K562 (cell line): ENCODE results near the gene TRUB2. TPM values are rescaled to one million over a fixed set of nuclear protein-coding genes. Genes with fewer than 3 reads are reported as not detected.

ENCODE experiments used
- ATAC-seq: fragments of 200-7000 bp; cut with Tn5 transposase; 3 replicates; pipeline ENCODE4 v1.9.1; 2020; ENCODE audit warnings: moderate library complexity
- BruUV-seq: library from RNA; stranded (reverse); fragments of 400-500 nt; replicated peaks from 2 replicates; lab custom pipeline; 2021; lab: Mats Ljungman, UMichigan
- CTCF ChIA-PET: fragments of 300-600 bp; formaldehyde crosslinking; extraction: SDS; loops from one replicate; lab custom pipeline; 2021; ENCODE audit warnings: low intra/inter-chr PET ratio; lab: Yijun Ruan, JAX
- POLR2A ChIA-PET: fragments of 300-600, 350-650 bp; sonication (Branson Sonifier 250); formaldehyde crosslinking; extraction: SDS; loops from one replicate; lab custom pipeline; 2021; ENCODE audit warnings: antibody characterized with exemption, inconsistent platforms; lab: Yijun Ruan, JAX
- DNase-seq, 4 experiments: peaks; one replicate each; pipeline versions ENCODE4 v3.0.0 to v3.0.0-alpha.2; 2011 to 2018; ENCODE audit warnings: low spot score in 3 of 4, mixed read lengths in 3 of 4; ENCODE audit errors: extremely low read depth in 1 of 4
- FAIRE-seq: peaks from 2 replicates; lab custom pipeline; 2011; peaks lifted over from hg19 to GRCh38; lab: Jason Lieb, UNC
- H2AFZ ChIP-seq: 2 replicates; pipeline ENCODE4 v1.6.0; 2011; ENCODE audit warnings: low read depth, low read length, control low read depth, inconsistent platforms
- H3K27ac ChIP-seq: fragments of 200-600 bp; 3 replicates; pipeline ENCODE4 v1.8.0; 2011; ENCODE audit warnings: low read depth, mild to moderate bottlenecking, control low read depth, inconsistent platforms, low read length, moderate library complexity, mixed read lengths; ENCODE audit errors: extremely low read depth
- H3K27me3 ChIP-seq, 2 experiments: fragments of 300-600 bp in 1 of 2; 2 replicates in 1 of 2; 3 replicates in 1 of 2; pipeline versions ENCODE4 v1.6.0 to v1.8.0; 2011; ENCODE audit warnings: inconsistent platforms in 2 of 2, low read length in 2 of 2, mild to moderate bottlenecking in 1 of 2, mixed read lengths in 1 of 2, moderate library complexity in 1 of 2; ENCODE audit not compliant: control insufficient read depth in 2 of 2, insufficient read depth in 2 of 2
- H3K36me3 ChIP-seq: fragments of 300-600 bp; 3 replicates; pipeline ENCODE4 v1.8.0; 2011; ENCODE audit warnings: mild to moderate bottlenecking, low read length, inconsistent platforms; ENCODE audit not compliant: control insufficient read depth, insufficient read depth
- H3K4me1 ChIP-seq, 2 experiments: fragments of 200-600 bp in 1 of 2; replicated peaks in 1 of 2; 2 replicates in 1 of 2; 3 replicates in 1 of 2; pipeline versions ENCODE4 v1.5.1 to v1.8.0; 2011; ENCODE audit warnings: inconsistent platforms in 2 of 2, low read length in 2 of 2, mild to moderate bottlenecking in 1 of 2, mixed read lengths in 1 of 2, moderate library complexity in 1 of 2; ENCODE audit not compliant: control insufficient read depth in 2 of 2, insufficient read depth in 2 of 2
- H3K4me2 ChIP-seq: 2 replicates; pipeline ENCODE4 v1.6.1; 2011; ENCODE audit warnings: low read length, control low read depth, inconsistent platforms, mixed read lengths; ENCODE audit not compliant: insufficient read depth
- H3K4me3 ChIP-seq: fragments of 200-600 bp; sonication (generic), shearing (Covaris generic); 2 replicates; pipeline ENCODE4 v1.5.1; 2016; ENCODE audit warnings: control low read depth, inconsistent platforms
- H3K79me2 ChIP-seq: fragments of 200-600 bp; 3 replicates; pipeline ENCODE4 v1.8.0; 2011; ENCODE audit warnings: low read length, inconsistent platforms; ENCODE audit not compliant: control insufficient read depth, insufficient read depth
- H3K9ac ChIP-seq, 2 experiments: 2 replicates each; pipeline versions ENCODE4 v1.6.0 to v1.6.1; 2011; ENCODE audit warnings: low read depth in 2 of 2, low read length in 2 of 2, control low read depth in 1 of 2, inconsistent platforms in 1 of 2, mild to moderate bottlenecking in 1 of 2, mixed read lengths in 1 of 2; ENCODE audit not compliant: insufficient read depth in 1 of 2
- H3K9me1 ChIP-seq: one replicate; pipeline ENCODE4 v1.6.0; 2011; ENCODE audit warnings: inconsistent platforms, mild to moderate bottlenecking, low read length, moderate library complexity; ENCODE audit not compliant: control insufficient read depth, insufficient read depth
- H3K9me3 ChIP-seq: replicated peaks from 2 replicates; pipeline ENCODE4 v1.5.1; 2011; ENCODE audit warnings: low read depth, low read length, inconsistent platforms; ENCODE audit not compliant: control insufficient read depth, insufficient read depth
- H4K20me1 ChIP-seq: replicated peaks from 2 replicates; pipeline ENCODE4 v1.6.1; 2011; ENCODE audit warnings: low read length, inconsistent platforms, mixed read lengths; ENCODE audit not compliant: control insufficient read depth, insufficient read depth
- FOXM1 ChIP-seq, 2 experiments: fragments of 450-650 bp in 1 of 2; sonication (generic) in 1 of 2; formaldehyde crosslinking in 1 of 2; IDR thresholded peaks; 2 replicates each; pipeline versions ENCODE4 v1.6.1 to v1.9.0; 2017 to 2022; ENCODE audit warnings: low read depth in 2 of 2, mild to moderate bottlenecking in 2 of 2, missing genetic modification reagents in 1 of 2, moderate library complexity in 1 of 2
- HDAC1 ChIP-seq, 2 experiments: fragments of 450-650 bp; IDR thresholded peaks; 2 replicates each; pipeline ENCODE4 v1.6.1; 2016 to 2017; ENCODE audit warnings: inconsistent platforms in 1 of 2, mild to moderate bottlenecking in 1 of 2, moderate library complexity in 1 of 2
- KLF10 ChIP-seq: fragments of 250-450 bp; sonication (Bioruptor Pico); IDR thresholded peaks from 2 replicates; pipeline ENCODE4 v1.6.1; 2021; ENCODE audit warnings: matching md5 sums
- RBFOX2 ChIP-seq: fragments of 200-400 bp; formaldehyde crosslinking; IDR thresholded peaks from 2 replicates; pipeline ENCODE4 v1.6.1; 2017; ENCODE audit warnings: low read depth, mild to moderate bottlenecking, low read length, moderate library complexity
- ZNF395 ChIP-seq: fragments of 200-800 bp; sonication (Bioruptor generic); IDR thresholded peaks from 2 replicates; pipeline ENCODE4 v1.6.1; 2017; ENCODE audit warnings: missing genetic modification characterization, missing compliant biosample characterization
- WGBS: fragments of 100-300 bp; shearing (Covaris generic); methylation state at CpG from one replicate; pipeline ENCODE4 v1.1.6; 2016; ENCODE audit warnings: low coverage, mixed read lengths; ENCODE audit not compliant: insufficient coverage; ENCODE audit errors: missing lambda C conversion rate; 5-methylcytosine and 5-hydroxymethylcytosine counted together
- in situ Hi-C: fragments of 300-500 bp; cut with MboI; formaldehyde crosslinking; loops from 4 replicates; pipeline ENCODE4 v1.15.0; 2018; ENCODE audit warnings: inconsistent platforms, mixed read lengths
- intact Hi-C: fragments of 100-400 bp; cut with micrococcal nuclease; formaldehyde crosslinking; loops from 2 replicates; pipeline ENCODE4 v1.14.2; 2022
- polyA plus RNA-seq, 8 experiments: library from polyadenylated mRNA; depleted of rRNA in 4 of 8; stranded (reverse) in 5 of 8; unstranded in 3 of 8; fragments of >200 nt; fragmentation: Nextera tagmentation in 2 of 8; fragmentation: Illumina TruSeq in 1 of 8; extraction: Ambion mirVana in 2 of 8; extraction: Trizol in 1 of 8; gene quantifications; 2 replicates each; pipeline versions ENCODE4 v1.2.1 to v1.2.3, GENCODE V29; 2011 to 2014; ENCODE audit warnings: inconsistent platforms in 1 of 8, missing spikeins in 1 of 8
- total RNA-seq, 7 experiments: library from RNA; depleted of rRNA in 6 of 7; stranded (reverse); fragments of >200 nt in 6 of 7; fragmentation: Illumina TruSeq in 2 of 7; extraction: Trizol in 2 of 7; gene quantifications; 2 replicates each; pipeline versions ENCODE4 v1.2.1 to v1.2.3, GENCODE V29; 2011 to 2021; ENCODE audit warnings: low replicate concordance in 1 of 7

Gene TRUB2
- total and polyA plus RNA-seq, 9 of the 15 experiments (the other 6 are each of a cell fraction or from before 2014, with no cell fraction given) = 9.3 to 110 (median 63.0) TPM

- H3K27ac ChIP-seq = no peak overlapping the region
- no TSS peak for BruUV-seq
- H3K4me2 ChIP-seq = no peak overlapping the region
- DNase-seq (no peak), FAIRE-seq (no peak)
- H3K9me1 ChIP-seq = no peaks in the 10 kb centered on the region
- H4K20me1 ChIP-seq = no peaks in the 10 kb centered on the region
- no peaks in the 10 kb centered on the region for H3K9me3 ChIP-seq
- no peak overlapping the region for H3K9ac ChIP-seq
- H2AFZ ChIP-seq = no peak overlapping the region
- no peak for TF ChIP-seq ZNF395 (CRISPR knock-in tag)
- TF ChIP-seq KLF10 (CRISPR knock-in tag) = no peak
- no peak for TF ChIP-seq HDAC1 (IDR thresholded peaks at IDR 0.05)
- TF ChIP-seq, all 486 proteins: peak for 0
- in situ Hi-C loops (no loop called here), intact Hi-C loops (no loop called here)
- no peak for ATAC-seq
- POLR2A ChIA-PET = interaction anchor here (0.6 to 1.3 kb wide), 2 partner anchors 12 to 60 kb away, joined by 3 to 6 read pairs; no protein-coding TSS in a partner anchor
- peaks cover 6 to 7% of the 10 kb centered on the region in 2 experiments for H3K4me1 ChIP-seq
- CTCF ChIA-PET = no interaction called here
- no peak overlapping the region for H3K4me3 ChIP-seq
- 79% methylated on average over 2 of the region's 2 CpGs for WGBS
- peaks cover 74% of the 10 kb centered on the region for H3K36me3 ChIP-seq
- no peaks in the 10 kb centered on the region for H3K27me3 ChIP-seq
- H3K79me2 ChIP-seq = peaks cover 17% of the 10 kb centered on the region
Measured at GRCh38 chr9:128317629-128318028, 4.6 kb downstream of the TRUB2 start.

GRCh38 chr9:128316421-128316820, 5.8 kb downstream of the TRUB2 start:
- Histone ChIP-seq H3K27me3 (no peaks in the 10 kb centered on the region), H3K27ac (no peak overlapping the region; the same call in 2 of the 3 replicates), H3K4me1 (peaks cover 3 to 6% of the 10 kb centered on the region in 2 experiments), H3K9ac (peak overlapping the region in 1 of 2 experiments; percentile 12; a peak in 1 of 4 replicates), H3K9me3 (no peaks in the 10 kb centered on the region), H3K4me2 (no peak overlapping the region), H4K20me1 (0 out of 2 replicates have a peak, but pooled peaks cover 2% of the 10 kb centered on the region), H3K4me3 (no peak overlapping the region), H3K36me3 (peaks cover 77% of the 10 kb centered on the region), H3K79me2 (peaks cover 6% of the 10 kb centered on the region), H3K9me1 (peaks cover 1% of the 10 kb centered on the region), H2AFZ (no peak overlapping the region)
- CTCF ChIA-PET = no interaction called here
- POLR2A ChIA-PET = interaction anchor here (0.6 to 4.2 kb wide), 3 partner anchors 10 to 1455 kb away, joined by 3 to 17 read pairs (median 9); no protein-coding TSS in a partner anchor
- ATAC-seq (no peak), DNase-seq (no peak), FAIRE-seq (no peak)
- WGBS = 81% methylated on average over 9 of the region's 9 CpGs
- in situ Hi-C loops = no loop called here
- TF ChIP-seq RBFOX2 (peak; percentile 48), FOXM1 (IDR thresholded peaks at IDR 0.05; ENCODE audit: low read depth) (no peak), FOXM1 (CRISPR knock-in tag; IDR thresholded peaks at IDR 0.05; ENCODE audit: low read depth) (no peak)
- BruUV-seq = no TSS peak
- intact Hi-C loops = no loop called here
